ENCODE measurements around the gene RPH3AL. TPM values are rescaled to one million over a fixed set of nuclear protein-coding genes. Genes with fewer than 3 reads are reported as not detected.

The RPH3AL gene, protein sequence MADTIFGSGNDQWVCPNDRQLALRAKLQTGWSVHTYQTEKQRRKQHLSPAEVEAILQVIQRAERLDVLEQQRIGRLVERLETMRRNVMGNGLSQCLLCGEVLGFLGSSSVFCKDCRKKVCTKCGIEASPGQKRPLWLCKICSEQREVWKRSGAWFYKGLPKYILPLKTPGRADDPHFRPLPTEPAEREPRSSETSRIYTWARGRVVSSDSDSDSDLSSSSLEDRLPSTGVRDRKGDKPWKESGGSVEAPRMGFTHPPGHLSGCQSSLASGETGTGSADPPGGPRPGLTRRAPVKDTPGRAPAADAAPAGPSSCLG
- total RNA-seq (2014; rRNA removed; shearing (Covaris generic); ENCODE audit: low replicate concordance): 17.7 and 28.8 TPM in 2 replicates

DNA sequence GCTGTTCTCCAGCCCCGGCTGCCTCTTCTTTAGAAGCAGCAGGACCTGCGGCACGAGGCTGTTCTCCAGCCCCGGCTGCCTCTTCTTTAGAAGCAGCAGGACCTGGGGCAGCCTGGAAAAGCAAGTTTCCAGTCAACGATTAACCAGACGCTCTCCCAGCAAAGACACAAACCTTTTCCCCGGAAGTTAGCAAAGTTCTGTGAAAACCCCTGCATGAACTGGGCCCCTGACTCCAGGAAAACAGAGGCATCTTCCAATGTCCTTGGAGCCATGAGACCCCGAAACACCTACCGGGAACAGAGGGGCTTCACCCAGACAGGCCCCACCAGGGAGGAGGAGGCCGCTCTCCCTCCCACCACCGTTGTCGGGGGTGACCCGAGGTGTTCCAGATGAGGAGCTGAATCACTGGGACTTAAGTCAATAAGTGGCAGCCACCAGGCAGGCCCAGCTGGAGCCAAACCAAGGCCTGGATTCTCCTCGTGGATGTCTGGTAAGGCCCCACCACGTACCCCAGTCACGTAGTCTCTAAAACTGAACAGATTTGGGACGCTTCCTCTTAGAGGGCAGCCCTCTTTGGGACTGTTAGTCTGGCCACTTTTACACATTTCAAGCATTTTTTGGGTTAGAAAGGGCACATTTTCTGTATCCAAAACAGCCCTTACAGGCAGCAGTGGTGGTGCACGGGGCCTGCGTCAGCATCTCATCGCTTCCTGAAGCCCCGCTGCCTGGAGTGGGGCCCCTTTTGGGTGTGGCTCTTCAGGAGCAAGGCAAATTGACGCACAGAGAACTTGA, at the start of gene RPH3AL:
Gene RPH3AL (minus strand): TSS at position 387 of the 792 bp plus-strand sequence. CDS start 25,264 bp downstream, outside the sequence.
- DNase-seq (ENCODE audit: low read depth): peak; percentile 93
- in situ Hi-C loops (cut with HindIII; ENCODE audit: low pct_unique_long_range_greater_than_20kb, low sequenced_read_pairs): no loop called here

DNA sequence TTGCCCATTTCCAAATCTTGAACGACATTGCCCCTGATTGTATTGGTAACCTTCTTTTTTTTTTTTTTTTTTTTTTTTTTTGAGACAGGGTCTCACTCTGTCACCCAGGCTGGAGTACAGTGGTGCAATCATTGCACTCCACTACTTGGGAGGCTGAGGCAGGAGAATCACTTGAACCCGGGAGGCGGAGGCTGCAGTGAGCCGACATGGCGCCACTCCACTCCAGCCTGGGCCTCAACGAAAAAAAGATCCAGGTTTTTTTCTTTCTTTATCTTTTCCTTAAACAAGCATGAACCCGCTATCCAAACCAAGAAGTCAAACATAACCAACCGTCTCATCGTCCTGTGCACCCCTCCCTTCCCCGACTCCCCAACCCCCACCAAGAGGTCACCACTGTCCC, 47.6 kb upstream of the RPH3AL start:
- no peak for DNase-seq (ENCODE audit: low read depth)
- in situ Hi-C loops (cut with HindIII; ENCODE audit: low pct_unique_long_range_greater_than_20kb, low sequenced_read_pairs): no loop called here

DNA sequence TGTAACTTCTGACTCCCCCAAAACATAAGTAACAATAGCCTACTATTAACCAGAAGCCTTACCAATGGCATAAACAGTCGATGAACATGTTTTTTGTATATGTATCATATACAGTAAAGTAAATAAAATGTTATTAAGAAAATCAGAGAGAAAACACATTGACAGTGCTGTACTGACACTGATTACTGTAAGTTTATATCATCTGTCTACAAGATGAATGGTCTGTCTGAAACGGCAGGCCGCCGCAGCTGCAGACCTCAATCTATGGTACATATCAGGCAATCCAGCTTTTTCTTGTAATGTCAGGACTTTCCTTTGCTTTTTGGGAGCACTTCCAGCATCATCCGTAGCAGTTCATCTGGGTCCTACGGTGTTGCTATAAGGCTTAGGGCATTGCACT, 44.2 kb upstream of the RPH3AL start:
- DNase-seq (ENCODE audit: low read depth): no peak
- in situ Hi-C loops (cut with HindIII; ENCODE audit: low pct_unique_long_range_greater_than_20kb, low sequenced_read_pairs): no loop called here

DNA sequence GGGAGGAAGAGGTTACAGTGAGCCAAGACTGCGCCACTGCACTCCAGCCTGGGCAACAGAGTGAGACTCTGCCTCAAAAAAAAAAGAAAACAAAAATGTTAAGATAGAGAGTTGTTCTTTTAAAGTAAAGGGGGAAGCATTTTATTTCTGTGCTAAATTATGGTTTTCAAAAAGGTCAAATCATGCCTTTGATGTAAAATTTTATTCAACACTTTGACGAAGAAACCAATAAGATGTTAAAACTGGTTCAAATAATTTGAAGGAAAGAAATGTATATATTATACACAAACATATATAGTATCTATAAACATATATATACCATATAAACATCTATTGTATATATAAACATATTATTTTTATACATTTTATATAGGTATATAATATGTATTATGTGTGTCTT, 43.4 kb upstream of the RPH3AL start:
- in situ Hi-C loops (cut with HindIII; ENCODE audit: low pct_unique_long_range_greater_than_20kb, low sequenced_read_pairs): no loop called here
- DNase-seq (ENCODE audit: low read depth): no peak

DNA sequence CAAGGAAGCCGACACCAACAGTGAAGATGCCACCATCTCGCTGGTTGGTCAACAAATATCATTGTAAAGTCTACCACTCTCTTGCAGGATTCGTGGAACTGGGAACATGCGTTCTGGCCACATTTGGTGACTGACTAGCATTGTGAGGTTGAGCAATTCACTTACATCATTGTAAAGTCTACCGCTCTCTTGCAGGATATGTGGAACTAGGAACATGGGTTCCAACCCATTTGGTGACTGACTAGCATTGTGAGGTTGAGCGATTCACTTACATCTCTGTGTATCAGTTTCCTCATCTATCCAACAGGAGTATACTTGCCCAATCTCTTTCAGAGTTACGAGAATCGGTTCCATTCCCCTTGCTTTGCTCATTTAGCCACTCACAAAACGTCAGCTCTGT, 42.6 kb upstream of the RPH3AL start:
- in situ Hi-C loops (cut with HindIII; ENCODE audit: low pct_unique_long_range_greater_than_20kb, low sequenced_read_pairs): no loop called here
- DNase-seq (ENCODE audit: low read depth): no peak

DNA sequence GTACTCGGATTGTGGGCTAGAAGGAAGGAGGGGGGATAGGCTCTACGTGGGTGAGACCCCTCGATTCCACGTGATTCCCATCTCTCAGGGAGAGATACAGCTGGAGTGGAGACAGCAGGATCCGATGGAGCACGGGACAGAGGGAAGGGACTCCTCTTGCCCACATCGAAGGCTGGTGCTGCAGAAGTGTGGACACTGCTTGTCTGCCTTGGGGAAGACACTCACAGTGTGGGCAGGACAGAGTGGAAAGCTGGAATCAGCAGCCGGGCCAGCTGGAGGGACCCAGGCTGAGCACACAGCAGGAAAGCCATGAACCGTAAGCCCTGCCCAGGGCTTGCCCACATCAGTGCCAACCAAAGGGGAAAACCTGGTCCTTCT, 42.1 kb upstream of the RPH3AL start:
- DNase-seq (ENCODE audit: low read depth): no peak
- in situ Hi-C loops (cut with HindIII; ENCODE audit: low pct_unique_long_range_greater_than_20kb, low sequenced_read_pairs): no loop called here

DNA sequence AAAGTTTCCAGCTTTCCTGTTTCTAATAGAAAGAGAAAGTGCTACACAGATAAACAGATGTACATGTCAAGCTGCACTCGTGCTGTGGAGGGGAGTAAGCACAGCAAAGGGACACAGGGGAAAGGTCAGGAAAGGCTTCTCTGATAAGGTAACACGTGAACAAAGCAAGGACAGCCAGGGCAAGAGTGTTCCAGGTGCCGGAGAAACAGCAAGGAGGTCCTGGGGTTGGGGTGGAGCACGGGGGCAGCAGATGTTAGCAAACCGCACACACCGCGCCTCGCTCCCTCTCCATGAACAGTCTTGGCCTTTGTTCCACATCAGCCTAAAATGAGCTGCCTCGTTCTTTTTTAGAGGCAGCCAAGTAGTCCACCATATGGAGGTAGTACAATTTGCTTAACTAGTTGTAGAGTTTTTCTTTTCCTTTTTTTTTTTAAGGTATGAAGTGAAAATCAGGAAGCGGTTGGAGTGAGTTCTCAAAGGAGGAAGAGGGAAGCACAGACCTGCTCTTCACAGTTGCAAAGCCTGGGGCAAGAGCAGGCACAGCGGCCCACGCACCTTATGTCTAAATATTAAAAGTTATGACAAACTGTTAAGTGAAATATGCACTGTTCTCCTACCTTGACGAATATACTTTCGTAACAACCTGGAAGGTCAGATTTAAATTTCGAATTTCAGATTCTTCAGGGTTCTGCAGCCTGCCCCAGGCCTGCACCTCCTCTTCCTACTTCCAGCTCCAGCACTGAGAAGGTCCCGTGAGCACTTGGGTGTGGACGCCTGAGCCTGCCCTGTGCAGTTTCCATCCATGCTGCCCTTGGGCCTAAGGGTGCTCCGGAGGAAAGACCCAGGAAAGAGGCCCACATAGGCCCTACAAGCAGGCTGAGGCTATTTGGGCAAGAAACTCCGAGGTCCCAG, 41.5 kb upstream of the RPH3AL start:
- DNase-seq (ENCODE audit: low read depth): no peak
- in situ Hi-C loops (cut with HindIII; ENCODE audit: low pct_unique_long_range_greater_than_20kb, low sequenced_read_pairs): no loop called here

DNA sequence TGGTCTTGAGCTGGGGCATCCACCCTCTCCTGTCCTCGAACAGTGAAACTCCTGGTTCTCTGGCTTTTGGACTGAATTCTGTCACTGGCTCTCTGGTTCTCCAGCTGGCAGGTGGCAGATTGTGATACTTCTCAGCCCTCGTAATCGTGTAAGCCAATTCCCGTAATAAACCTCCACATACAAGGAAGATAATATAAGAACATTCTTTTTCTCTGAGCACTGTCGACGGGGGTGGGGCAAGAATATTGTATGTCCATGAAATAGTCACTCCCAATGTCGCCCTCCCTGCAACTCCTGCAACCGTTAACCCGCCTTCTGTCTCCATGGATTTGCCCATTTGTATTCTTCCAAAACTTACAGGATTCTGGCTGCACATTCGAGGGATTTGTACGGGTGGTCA, 39.2 kb upstream of the RPH3AL start:
- DNase-seq (ENCODE audit: low read depth): no peak
- in situ Hi-C loops (cut with HindIII; ENCODE audit: low pct_unique_long_range_greater_than_20kb, low sequenced_read_pairs): no loop called here

DNA sequence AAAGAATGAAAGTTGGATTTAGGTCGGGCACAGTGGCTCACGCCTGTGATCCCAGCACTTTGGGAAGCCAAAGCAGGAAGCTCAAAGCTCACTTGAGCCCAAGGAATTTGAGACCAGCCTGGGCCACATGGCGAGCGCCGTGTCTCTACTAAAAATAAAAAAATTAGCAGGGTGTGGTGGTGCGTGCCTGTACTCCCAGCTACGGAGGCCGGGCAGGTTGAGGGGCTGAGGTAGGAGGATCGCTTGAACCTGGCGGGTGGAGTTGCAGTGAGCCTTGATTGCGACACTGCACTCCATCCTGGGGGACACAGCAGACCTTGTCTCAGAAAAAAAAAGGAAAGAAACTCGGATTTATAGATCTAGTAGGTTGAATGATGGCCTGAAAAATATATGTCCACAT, 37.4 kb upstream of the RPH3AL start:
- in situ Hi-C loops (cut with HindIII; ENCODE audit: low pct_unique_long_range_greater_than_20kb, low sequenced_read_pairs): no loop called here
- no peak for DNase-seq (ENCODE audit: low read depth)

DNA sequence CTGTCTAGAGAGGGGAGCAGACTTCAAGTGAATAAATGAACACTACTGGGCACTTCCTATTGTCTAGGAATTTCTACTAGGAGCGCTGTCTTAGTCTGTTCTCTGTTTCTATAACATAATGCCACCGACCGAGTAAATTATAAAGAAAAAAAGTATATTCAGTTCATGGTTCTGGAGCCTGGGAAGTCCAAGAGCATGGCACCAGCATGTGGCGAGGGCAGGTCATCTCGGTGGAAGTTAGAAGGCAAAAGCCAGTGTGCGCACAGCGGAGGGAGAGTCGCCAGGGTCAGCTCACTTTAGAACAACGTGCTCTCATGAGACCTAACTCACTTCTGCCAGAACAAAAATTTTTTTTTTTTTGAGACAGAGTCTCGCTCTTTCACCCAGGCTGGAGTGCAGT, 35.5 kb upstream of the RPH3AL start:
- in situ Hi-C loops (cut with HindIII; ENCODE audit: low pct_unique_long_range_greater_than_20kb, low sequenced_read_pairs): no loop called here
- no peak for DNase-seq (ENCODE audit: low read depth)

DNA sequence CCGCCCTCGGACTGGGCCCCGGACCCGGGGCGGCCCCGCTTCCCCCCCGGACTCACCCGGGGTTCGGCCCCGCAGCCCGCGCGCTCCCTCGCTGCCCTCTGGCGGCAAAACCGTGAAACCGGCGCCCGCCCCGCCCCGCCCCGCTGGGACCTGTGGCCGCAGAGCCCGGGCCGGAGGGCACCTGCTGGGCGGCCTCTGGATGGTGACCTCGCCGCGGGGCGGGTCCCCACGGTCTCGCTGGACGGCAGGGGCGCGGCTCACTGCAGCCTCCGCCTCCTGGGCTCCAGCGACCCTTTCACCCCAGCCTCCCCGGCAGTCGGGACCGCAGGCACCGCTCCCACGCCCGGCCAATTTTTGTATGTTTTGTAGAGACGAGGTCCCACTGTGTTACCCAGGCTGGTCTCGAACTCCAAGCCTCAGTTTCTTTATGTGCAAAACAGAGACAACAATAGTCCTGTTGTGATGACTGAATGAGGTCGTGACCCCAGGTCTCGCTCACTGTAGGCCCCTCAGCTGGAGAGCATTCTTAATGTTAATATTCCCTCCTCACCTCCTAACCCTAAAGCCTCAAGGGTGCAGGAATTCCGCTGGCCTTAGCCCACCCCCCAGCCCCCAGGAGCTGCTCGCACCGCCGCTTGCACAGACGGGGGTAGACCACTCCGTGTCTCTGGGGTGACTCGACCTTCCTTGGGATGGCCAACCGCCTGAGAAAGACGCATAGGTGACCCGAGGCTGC, 33.7 kb upstream of the RPH3AL start:
- in situ Hi-C loops (cut with HindIII; ENCODE audit: low pct_unique_long_range_greater_than_20kb, low sequenced_read_pairs): no loop called here
- DNase-seq (ENCODE audit: low read depth): peak; percentile 50

DNA sequence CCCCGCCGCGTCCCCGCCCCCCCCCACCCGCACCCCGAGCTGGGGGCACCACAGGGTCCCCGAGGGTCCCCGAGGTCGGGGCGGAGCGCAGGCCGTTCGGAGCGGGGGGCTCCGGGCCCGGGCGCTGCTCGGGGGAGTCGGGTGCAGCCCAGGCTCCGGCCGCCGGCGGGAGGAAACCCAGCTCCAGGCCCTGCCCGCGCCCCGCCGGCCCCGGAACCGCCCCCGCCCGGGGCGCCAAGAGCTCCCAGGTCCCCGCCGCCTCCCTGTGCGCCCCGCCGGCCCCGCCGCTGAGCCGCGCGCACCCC, 33.2 kb upstream of the RPH3AL start:
- DNase-seq (ENCODE audit: low read depth): no peak
- in situ Hi-C loops (cut with HindIII; ENCODE audit: low pct_unique_long_range_greater_than_20kb, low sequenced_read_pairs): no loop called here

DNA sequence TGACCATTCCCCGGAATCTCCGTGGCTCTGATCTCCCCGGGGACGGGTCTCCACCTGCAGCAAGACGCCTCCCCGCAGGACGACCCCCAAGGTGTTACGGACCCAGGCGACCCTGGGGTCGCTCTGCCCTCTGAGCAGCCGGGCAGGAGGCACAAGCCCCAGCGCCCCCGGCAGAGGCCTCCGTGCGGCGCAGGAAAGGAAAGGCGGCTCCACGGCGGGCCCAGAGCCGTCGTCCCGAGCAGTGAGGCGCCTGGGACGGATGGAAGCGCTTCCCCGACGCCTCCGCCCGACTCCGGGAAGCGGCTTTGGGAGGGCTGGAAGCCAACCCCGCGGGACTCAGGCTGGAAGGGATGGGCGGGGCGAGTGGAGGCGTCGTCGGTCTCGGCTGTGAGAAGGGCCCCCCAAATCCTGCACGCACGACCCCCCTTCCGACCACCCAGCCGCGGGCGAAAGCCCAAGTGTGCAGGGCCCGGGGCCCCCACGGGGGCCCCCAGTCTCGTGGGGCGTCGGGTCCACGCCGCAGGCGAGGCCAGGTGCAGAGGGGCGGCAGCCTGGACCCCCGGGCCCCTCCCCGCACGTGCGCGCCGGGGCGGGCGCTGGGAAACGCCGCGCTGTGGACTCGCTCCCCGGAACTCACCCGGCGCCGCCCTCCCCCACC, 32.7 kb upstream of the RPH3AL start:
- DNase-seq (ENCODE audit: low read depth): no peak
- in situ Hi-C loops (cut with HindIII; ENCODE audit: low pct_unique_long_range_greater_than_20kb, low sequenced_read_pairs): no loop called here

DNA sequence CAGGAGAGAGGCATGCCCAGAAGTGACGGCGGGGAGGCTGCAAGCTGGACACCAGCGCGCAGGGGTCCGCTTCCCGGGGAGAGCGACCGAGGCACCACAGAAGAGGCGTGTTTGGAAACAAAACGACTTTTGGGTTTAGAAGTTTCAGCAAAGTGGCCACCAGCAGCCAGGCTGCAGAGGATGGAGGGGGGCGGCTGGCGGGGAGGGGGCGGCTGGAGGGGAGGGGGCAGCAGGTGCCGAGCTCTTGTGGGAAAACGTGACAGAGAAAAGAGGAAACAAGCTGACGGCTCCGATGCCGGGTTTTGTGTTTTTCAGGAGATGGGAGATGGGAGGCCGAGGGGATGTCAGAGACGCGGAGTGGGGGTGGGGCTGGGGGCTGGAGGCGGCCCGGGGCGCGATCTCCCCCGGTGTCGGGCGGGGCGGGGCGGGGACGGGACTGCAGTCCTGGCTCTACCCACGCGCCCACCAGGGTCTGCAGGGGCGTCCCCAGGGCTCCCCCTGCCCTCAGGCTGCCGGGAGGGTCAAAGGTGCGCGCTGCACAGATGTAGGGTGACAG, 32.1 kb upstream of the RPH3AL start:
- no peak for DNase-seq (ENCODE audit: low read depth)
- in situ Hi-C loops (cut with HindIII; ENCODE audit: low pct_unique_long_range_greater_than_20kb, low sequenced_read_pairs): no loop called here

DNA sequence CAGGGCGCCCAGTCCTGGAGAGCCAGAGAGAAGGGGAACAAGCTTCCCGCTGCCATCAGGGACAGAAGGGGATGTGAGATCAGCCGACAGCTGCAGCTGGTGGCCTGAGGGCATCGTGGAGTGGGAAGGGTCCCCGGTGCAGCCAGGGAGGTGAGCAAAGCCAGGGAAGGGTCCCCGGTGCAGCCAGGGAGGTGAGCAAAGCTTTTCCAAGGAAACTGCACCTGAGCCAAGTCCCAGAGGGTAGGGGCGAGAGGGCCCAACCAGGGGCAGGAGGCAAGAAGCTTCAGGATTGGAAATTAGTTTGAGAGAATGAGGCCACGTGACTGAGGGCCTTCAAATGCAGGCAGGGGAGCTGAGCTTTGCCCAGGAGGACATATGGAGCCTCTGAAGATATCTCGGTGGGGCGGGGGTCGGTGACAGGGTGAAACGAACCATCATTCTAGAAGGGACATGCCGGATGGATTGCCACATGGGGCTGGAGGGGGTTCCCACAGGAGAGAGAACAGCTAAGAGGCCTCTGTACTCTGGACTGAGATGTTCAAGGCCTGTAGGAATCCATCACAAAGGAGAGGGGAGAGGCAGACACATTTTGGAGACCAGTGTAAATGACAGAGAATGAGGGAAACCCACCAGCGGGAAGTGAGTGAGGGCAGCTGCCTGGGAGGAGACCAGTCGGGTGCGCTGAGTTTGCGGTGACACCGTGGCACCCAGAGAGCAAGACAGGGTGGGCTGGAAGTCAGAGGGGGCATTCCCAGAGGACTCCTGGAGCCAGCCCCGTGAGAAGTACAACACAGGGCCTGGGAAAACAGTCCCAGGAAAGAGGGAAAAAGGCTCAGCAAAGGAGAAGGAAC, 31.4 kb upstream of the RPH3AL start:
- in situ Hi-C loops (cut with HindIII; ENCODE audit: low pct_unique_long_range_greater_than_20kb, low sequenced_read_pairs): no loop called here
- DNase-seq (ENCODE audit: low read depth): no peak

DNA sequence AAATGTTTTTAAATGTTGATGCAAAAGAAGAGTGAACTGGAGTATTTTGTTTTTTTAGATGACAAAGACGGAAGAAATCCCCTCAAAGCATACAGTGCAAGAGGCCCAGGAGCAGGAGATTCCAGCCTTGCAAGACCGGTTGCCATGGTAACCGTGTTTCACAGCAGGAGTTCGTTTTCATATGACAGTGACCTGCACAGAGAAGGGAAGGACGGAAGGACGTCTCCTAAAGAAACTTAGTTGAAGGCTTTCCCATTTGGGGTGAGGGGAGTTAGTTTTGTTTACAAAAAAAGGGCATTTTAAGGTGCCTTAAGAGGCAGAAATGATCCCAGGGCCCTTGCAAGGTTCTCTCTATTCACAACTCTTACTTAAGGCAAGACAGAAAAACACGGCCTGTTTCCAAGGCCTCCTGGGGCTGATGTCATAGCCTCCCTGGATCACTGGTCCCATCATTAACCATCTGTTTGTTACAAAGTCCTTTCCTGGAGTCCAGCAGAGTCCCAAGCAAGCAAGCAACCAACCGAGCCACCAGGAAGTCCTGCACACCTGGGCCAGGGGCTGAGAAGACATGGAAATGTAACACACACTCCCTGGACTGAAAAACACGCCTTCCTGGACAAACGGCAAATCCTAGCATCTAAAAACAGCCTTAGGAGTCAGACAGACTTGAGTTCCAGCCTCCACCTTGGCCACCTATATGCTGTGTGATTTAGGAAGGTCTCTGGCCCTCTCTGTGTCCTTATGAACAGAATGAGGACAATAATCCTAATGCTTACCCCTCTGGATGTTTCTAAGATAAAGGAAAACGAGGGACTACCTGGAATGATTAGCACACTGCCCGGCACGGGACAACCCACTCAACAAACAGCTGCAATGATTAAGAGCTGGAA, 30.3 kb upstream of the RPH3AL start:
- in situ Hi-C loops (cut with HindIII; ENCODE audit: low pct_unique_long_range_greater_than_20kb, low sequenced_read_pairs): no loop called here
- DNase-seq (ENCODE audit: low read depth): peak; percentile 85

Data from Caki2 (cell line).